ENCODE data around the gene CNOT11. TPM values are rescaled to one million over a fixed set of nuclear protein-coding genes. Genes with fewer than 3 reads are reported as not detected.

The CNOT11 gene
- total and polyA plus RNA-seq, 2 of the 13 experiments (the other 11 are each of a cell fraction or from before 2014, with no cell fraction given) = 114 to 209 TPM

GRCh38 chr2:101230541-101231001 is 22.1 kb upstream of the CNOT11 start (continued):
- TF ChIP-seq SAP130 (CRISPR knock-in tag; IDR thresholded peaks at IDR 0.05; ENCODE audit: low read depth) (peak; percentile 58), NCOA2 (CRISPR knock-in tag; IDR thresholded peaks at IDR 0.05) (0 out of 2 replicates have a peak, but pooled peaks have one; percentile 9), RAD21 (CRISPR knock-in tag; IDR thresholded peaks at IDR 0.05) (no peak), ZBTB21 (CRISPR knock-in tag; IDR thresholded peaks at IDR 0.05) (no peak), SP5 (CRISPR knock-in tag; IDR thresholded peaks at IDR 0.05; ENCODE audit: borderline replicate concordance, low read depth) (no peak), FOXK2 (IDR thresholded peaks at IDR 0.05) (no peak), ZNF10 (CRISPR knock-in tag; IDR thresholded peaks at IDR 0.05; ENCODE audit: borderline replicate concordance, low read depth) (no peak)

- no peak for DNase-seq (ENCODE audit: low spot score)
- H3K9me3 ChIP-seq (ENCODE audit: low read length) = peaks cover 25% of the 10 kb centered on the region
- BruUV-seq (replicated peaks) = no TSS peak
- POLR2A ChIA-PET = interaction anchor here (1.1 to 2.0 kb wide), 6 partner anchors 9 to 768 kb away, joined by 3 to 18 read pairs (median 5); partner anchors contain the start of genes CNOT11 and RPL31
- peak; percentile 72 to 74 for TF ChIP-seq MAFK (conservative IDR thresholded peaks at IDR 0.05 in 1 of 2, IDR thresholded peaks at IDR 0.05 in 1 of 2; ENCODE audit: low read length in 2 of 2)
- no peak for TF ChIP-seq UBTF (CRISPR knock-in tag; IDR thresholded peaks at IDR 0.05)
- TF ChIP-seq MAFF (IDR thresholded peaks at IDR 0.05; ENCODE audit: low read depth, low read length) = peak; percentile 74
- H3K4me2 ChIP-seq (ENCODE audit: low read depth, low read length) = peak overlapping the region; percentile 37; the same call in 1 of the 2 replicates
- no peak overlapping the region for H3K4me3 ChIP-seq (replicated peaks in 1 of 3; ENCODE audit: insufficient read depth in 1 of 3, low read depth in 2 of 3, low read length in 3 of 3)
- H4K20me1 ChIP-seq (ENCODE audit: insufficient read depth, low read length) = no peaks in the 10 kb centered on the region
- H3K27me3 ChIP-seq (ENCODE audit: control insufficient read depth in 1 of 2, insufficient read depth in 2 of 2, low read length in 2 of 2) = no peaks in the 10 kb centered on the region
- ATAC-seq = no peak
- FAIRE-seq = no peak
- 96% methylated on average over 1 of the region's 1 CpG for WGBS (ENCODE audit: low lambda C conversion rate)
- in situ Hi-C loops (cut with HindIII; ENCODE audit: extremely low pct_ligation_motif_present, low pct_unique_long_range_greater_than_20kb) (no loop called here), intact Hi-C loops (cut with micrococcal nuclease; ENCODE audit: unreplicated experiment) (no loop called here)
- no peaks in the 10 kb centered on the region for H3K79me2 ChIP-seq (ENCODE audit: insufficient read depth, low read length)
- CTCF ChIA-PET (ENCODE audit: low intra/inter-chr PET ratio, low total read pairs) = no interaction called here
- H2AFZ ChIP-seq (ENCODE audit: low read length) = no peak overlapping the region
- H3K9ac ChIP-seq (ENCODE audit: insufficient read depth, low read depth, low read length) = no peak overlapping the region
- peak overlapping the region; percentile 47 for H3K27ac ChIP-seq (ENCODE audit: extremely low read length, insufficient read depth, low read length)
- H3K4me1 ChIP-seq (ENCODE audit: insufficient read depth, low read length) = peaks cover 59% of the 10 kb centered on the region
- H3K36me3 ChIP-seq (replicated peaks in 1 of 2; ENCODE audit: control insufficient read depth in 1 of 2, insufficient read depth in 2 of 2, low read length in 2 of 2) = no peaks in the 10 kb centered on the region
Measured at GRCh38 chr2:101231240-101231639, 21.4 kb upstream of the CNOT11 start.

Measured in HepG2 (cell line).